GM18519 (cell line): ENCODE data around the gene RNASE12.
"Not testable (repeated sequence)": the region's sequence is repeated elsewhere in the genome, so short reads cannot be mapped to it uniquely, and the experiment has no call there.

Source experiments
- ATAC-seq: cut with Tn5 transposase; IDR thresholded peaks from one replicate; pipeline ENCODE4 v1.9.1; 2021; ENCODE audit warnings: mild to moderate bottlenecking, moderate library complexity; ENCODE audit not compliant: unreplicated experiment, low FRiP score

Gene RNASE12

GRCh38 chr14:20583908-20584307 is 7.3 kb downstream of the RNASE12 start:
- ATAC-seq = no peak

GRCh38 chr14:20583142-20583541 is 8.0 kb downstream of the RNASE12 start:
- ATAC-seq = no peak

- no peak for ATAC-seq
These were observed 10.9 kb downstream of the RNASE12 start for GRCh38 chr14:20580242-20580641.

GRCh38 chr14:20578784-20579502 is 12.2 kb downstream of the RNASE12 start:
- ATAC-seq = no peak

- ATAC-seq = no peak
These were observed 12.9 kb downstream of the RNASE12 start for GRCh38 chr14:20578325-20578724.

- ATAC-seq = not testable (repeated sequence)
These were observed 18.7 kb downstream of the RNASE12 start for GRCh38 chr14:20572382-20572990.

- ATAC-seq = not testable (repeated sequence)
These were observed 20.5 kb downstream of the RNASE12 start for GRCh38 chr14:20570720-20571119.

GRCh38 chr14:20569865-20570264 is 21.3 kb downstream of the RNASE12 start:
- ATAC-seq = not testable (repeated sequence)

- ATAC-seq = no peak
These were observed 22.1 kb downstream of the RNASE12 start for GRCh38 chr14:20569066-20569465.

GRCh38 chr14:20568393-20568792 is 22.8 kb downstream of the RNASE12 start:
- no peak for ATAC-seq

- ATAC-seq = not testable (repeated sequence)
These were observed 24.0 kb downstream of the RNASE12 start for GRCh38 chr14:20567199-20567598.

- no peak for ATAC-seq
These were observed 26.6 kb downstream of the RNASE12 start for GRCh38 chr14:20564501-20564997.

GRCh38 chr14:20563971-20564370 is 27.2 kb downstream of the RNASE12 start:
- no peak for ATAC-seq

GRCh38 chr14:20560961-20561360 is 30.2 kb downstream of the RNASE12 start, which contains the start of gene RNASE9:
TSS of gene RNASE9 (minus strand) at chr14:20561047.
- ATAC-seq = no peak

- no peak for ATAC-seq
These were observed 31.7 kb downstream of the RNASE12 start for GRCh38 chr14:20559461-20559904.

GRCh38 chr14:20557212-20557542 is 34.0 kb downstream of the RNASE12 start:
- ATAC-seq = no peak

GRCh38 chr14:20556500-20557211 is 34.5 kb downstream of the RNASE12 start:
- ATAC-seq = no peak

- no peak for ATAC-seq
These were observed 35.3 kb downstream of the RNASE12 start for GRCh38 chr14:20555845-20556244.

GRCh38 chr14:20553024-20553423 is 38.2 kb downstream of the RNASE12 start:
- no peak for ATAC-seq

- no peak for ATAC-seq
These were observed 39.6 kb downstream of the RNASE12 start for GRCh38 chr14:20551606-20552005.

- no peak for ATAC-seq
These were observed 40.2 kb downstream of the RNASE12 start for GRCh38 chr14:20550926-20551325.
